ENCODE measurements around the gene IRF3. TPM values are rescaled to one million over a fixed set of nuclear protein-coding genes. Genes with fewer than 3 reads are reported as not detected.
"Not testable (repeated sequence)": the region's sequence is repeated elsewhere in the genome, so short reads cannot be mapped to it uniquely, and the experiment has no call there.

The IRF3 gene
- total RNA-seq, 2 donors from 2014 or later = 135 to 141 TPM

DNA sequence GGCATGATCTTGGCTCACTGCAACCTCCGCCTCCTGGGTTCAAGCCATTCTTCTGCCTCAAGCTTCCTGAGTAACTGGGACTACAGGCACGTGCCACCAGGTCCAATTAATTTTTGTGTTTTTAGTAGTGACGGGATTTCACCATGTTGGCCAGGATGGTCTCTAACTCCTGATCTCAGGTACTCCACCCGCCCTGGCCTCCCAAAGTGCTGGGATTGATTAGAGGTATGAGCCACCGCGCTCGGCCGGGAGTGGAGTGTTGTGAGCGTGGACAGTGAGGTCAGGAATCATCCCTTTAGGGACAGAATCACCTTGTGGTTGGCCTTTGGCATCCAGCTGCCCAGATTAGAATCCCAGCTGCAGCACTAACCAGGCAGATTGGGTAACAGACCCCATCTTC is 36.0 kb downstream of the IRF3 start:
- Mint-ChIP-seq H3K27me3 (ENCODE audit: low read depth) (no peaks in the 10 kb centered on the region), H3K27ac (no peak overlapping the region)

GRCh38 chr19:49626226-49626625 is 39.4 kb downstream of the IRF3 start:
- Mint-ChIP-seq H3K4me3 (no peak overlapping the region), H3K27ac (no peak overlapping the region), H3K9me3 (no peaks in the 10 kb centered on the region), H3K36me3 (ENCODE audit: insufficient read depth in 2 of 2) (peaks cover 0 to 14% of the 10 kb centered on the region in 2 donors), H3K4me1 (ENCODE audit: low read depth) (no peaks in the 10 kb centered on the region), H3K27me3 (ENCODE audit: low read depth) (no peaks in the 10 kb centered on the region)
- DNase-seq (no peak), ATAC-seq (replicated peaks in 1 of 2) (no peak)

More for the DNA sequence above, 36.0 kb downstream of the IRF3 start:
- no peaks in the 10 kb centered on the region for H3K4me1 Mint-ChIP-seq (ENCODE audit: low read depth)
- ATAC-seq (replicated peaks in 1 of 2) = no peak
- no peaks in the 10 kb centered on the region for H3K9me3 Mint-ChIP-seq
- DNase-seq = no peak
- H3K4me3 Mint-ChIP-seq = no peak overlapping the region
- peaks cover 0 to 11% of the 10 kb centered on the region in 2 donors for H3K36me3 Mint-ChIP-seq (ENCODE audit: insufficient read depth in 2 of 2)

GRCh38 chr19:49624967-49625910 is 40.4 kb downstream of the IRF3 start:
- Mint-ChIP-seq H3K27me3 (ENCODE audit: low read depth) (no peaks in the 10 kb centered on the region), H3K36me3 (ENCODE audit: insufficient read depth in 2 of 2) (peaks cover 0 to 14% of the 10 kb centered on the region in 2 donors), H3K9me3 (no peaks in the 10 kb centered on the region), H3K4me1 (ENCODE audit: low read depth) (no peaks in the 10 kb centered on the region), H3K27ac (no peak overlapping the region), H3K4me3 (no peak overlapping the region)
- ATAC-seq (replicated peaks in 1 of 2) (no peak), DNase-seq (no peak)

DNA sequence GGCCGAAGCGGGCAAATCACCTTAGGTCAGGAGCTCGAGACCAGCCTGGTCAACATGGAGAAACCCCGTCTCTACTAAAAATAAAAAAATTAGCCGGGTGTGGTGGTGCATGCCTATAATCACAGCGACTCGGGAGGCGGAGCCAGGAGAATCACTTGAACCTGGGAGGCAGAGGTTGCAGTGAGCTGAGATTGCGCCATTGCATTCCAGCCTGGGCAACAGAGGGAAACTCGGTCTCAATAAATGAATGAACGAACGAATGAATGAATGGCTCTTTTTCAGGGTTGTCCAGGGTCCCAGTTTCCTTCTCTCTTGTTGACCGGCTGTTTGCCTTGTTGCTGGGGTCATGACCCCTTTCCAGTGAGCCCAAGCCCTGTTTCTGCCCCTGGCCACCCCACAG is 47.8 kb downstream of the IRF3 start:
- DNase-seq; H3K9me3 Mint-ChIP-seq; H3K4me3 Mint-ChIP-seq; ATAC-seq (replicated peaks in 1 of 2); H3K27me3 Mint-ChIP-seq (ENCODE audit: low read depth); H3K27ac Mint-ChIP-seq: not testable (repeated sequence)
- Mint-ChIP-seq H3K4me1 (ENCODE audit: low read depth) (peaks cover 20% of the 10 kb centered on the region), H3K36me3 (ENCODE audit: insufficient read depth in 2 of 2) (peaks cover 11 to 29% of the 10 kb centered on the region in 2 donors)

GRCh38 chr19:49616945-49617344 is 48.7 kb downstream of the IRF3 start:
- H3K4me3 Mint-ChIP-seq = no peak overlapping the region
- H3K27me3 Mint-ChIP-seq (ENCODE audit: low read depth) = no peaks in the 10 kb centered on the region
- ATAC-seq (replicated peaks in 1 of 2) = no peak
- H3K27ac Mint-ChIP-seq = no peak overlapping the region
- no peaks in the 10 kb centered on the region for H3K9me3 Mint-ChIP-seq
- no peak for DNase-seq
- H3K4me1 Mint-ChIP-seq (ENCODE audit: low read depth) = peaks cover 20% of the 10 kb centered on the region
- peaks cover 11 to 27% of the 10 kb centered on the region in 2 donors for H3K36me3 Mint-ChIP-seq (ENCODE audit: insufficient read depth in 2 of 2)

DNA sequence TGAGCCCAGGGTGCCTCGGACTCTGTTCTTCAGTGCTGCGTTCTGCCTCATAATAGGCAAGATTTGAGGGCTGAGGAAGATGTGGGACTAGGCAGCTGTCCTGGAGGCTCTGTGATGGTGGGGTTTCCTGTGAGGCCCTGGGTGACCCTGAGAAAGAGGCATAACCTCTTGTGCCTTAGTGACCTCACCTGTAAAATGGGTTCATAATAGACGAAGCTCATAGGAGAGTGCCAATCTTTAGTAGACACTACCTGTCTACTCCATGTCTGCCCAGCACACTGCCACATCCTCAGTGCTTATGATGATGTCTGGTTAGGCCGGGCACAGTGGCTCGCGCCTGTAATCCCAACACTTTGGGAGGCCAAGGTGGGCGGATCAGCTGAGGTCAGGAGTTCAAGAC is 49.1 kb downstream of the IRF3 start:
- DNase-seq (no peak), ATAC-seq (replicated peaks in 1 of 2) (no peak)
- Mint-ChIP-seq H3K27me3 (ENCODE audit: low read depth) (no peaks in the 10 kb centered on the region), H3K27ac (no peak overlapping the region), H3K4me3 (no peak overlapping the region), H3K4me1 (ENCODE audit: low read depth) (peaks cover 20% of the 10 kb centered on the region), H3K9me3 (no peaks in the 10 kb centered on the region), H3K36me3 (ENCODE audit: insufficient read depth in 2 of 2) (peaks cover 11 to 26% of the 10 kb centered on the region in 2 donors)

DNA sequence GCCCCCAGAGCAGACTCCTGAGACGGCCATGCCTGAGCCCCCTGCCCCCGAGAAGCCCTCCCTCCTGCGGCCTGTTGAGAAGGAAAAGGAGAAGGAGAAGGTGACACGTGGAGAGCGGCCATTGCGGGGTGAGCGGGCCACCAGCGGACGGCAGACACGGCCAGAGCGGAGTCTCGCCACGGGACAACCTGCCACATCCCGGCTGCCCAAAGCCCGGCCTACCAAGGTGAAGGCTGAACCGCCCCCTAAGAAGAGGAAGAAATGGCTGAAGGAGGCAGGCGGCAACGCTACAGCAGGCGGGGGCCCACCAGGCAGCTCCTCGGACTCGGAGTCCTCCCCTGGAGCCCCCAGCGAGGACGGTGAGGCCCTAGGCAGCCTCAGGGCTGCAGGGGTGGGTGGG is 49.8 kb downstream of the IRF3 start:
- peaks cover 11 to 26% of the 10 kb centered on the region in 2 donors for H3K36me3 Mint-ChIP-seq (ENCODE audit: insufficient read depth in 2 of 2)
- H3K27me3 Mint-ChIP-seq (ENCODE audit: low read depth) = no peaks in the 10 kb centered on the region
- no peaks in the 10 kb centered on the region for H3K9me3 Mint-ChIP-seq

DNA sequence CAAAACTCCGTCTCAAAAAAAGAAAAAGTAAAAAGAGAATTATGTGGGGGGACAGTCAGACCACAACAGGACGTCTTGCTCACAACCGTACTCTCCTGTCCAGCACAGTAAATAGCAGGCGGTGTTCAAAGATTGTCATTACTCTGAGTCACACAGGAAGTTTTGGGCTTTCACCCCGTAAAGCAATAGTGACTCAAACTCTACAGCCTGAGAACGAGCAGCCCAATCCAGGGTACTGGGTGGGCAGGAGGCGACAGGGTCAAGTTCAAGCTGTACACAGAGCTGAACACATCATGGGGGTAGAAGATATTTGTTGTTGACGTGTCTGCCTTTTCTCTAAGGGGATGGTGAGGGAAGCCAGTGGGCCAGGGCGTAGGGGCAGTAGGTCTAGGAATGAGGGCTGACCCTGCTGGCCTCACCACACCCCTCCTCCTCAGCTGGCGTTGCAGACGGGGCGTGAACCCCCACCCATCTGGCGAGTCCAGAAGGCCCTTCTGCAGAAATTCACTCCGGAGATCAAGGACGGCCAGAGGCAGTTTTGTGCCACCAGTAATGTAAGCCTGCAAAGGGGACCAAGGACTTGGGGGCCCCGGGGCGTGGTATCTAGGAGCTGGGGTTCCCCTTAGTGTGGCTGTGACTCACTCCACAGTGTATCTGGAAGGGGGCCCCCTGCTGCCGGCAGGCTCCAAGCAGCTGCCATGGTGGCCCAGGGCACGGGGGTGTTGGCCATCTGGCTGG is 51.4 kb downstream of the IRF3 start:
- Mint-ChIP-seq H3K9me3 (no peaks in the 10 kb centered on the region), H3K27me3 (ENCODE audit: low read depth) (no peaks in the 10 kb centered on the region), H3K36me3 (ENCODE audit: insufficient read depth in 2 of 2) (peaks cover 11 to 28% of the 10 kb centered on the region in 2 donors), H3K4me1 (ENCODE audit: low read depth) (peaks cover 20% of the 10 kb centered on the region), H3K4me3 (peak overlapping the region; percentile 62 to 69), H3K27ac (peak overlapping the region; percentile 74)
- DNase-seq (peak; percentile 49 to 65), ATAC-seq (replicated peaks in 1 of 2) (peak; percentile 87 to 94)

More for the DNA sequence above, 49.8 kb downstream of the IRF3 start:
- no peak overlapping the region for H3K27ac Mint-ChIP-seq
- DNase-seq = no peak
- ATAC-seq (replicated peaks in 1 of 2) = no peak
- H3K4me3 Mint-ChIP-seq = no peak overlapping the region
- peaks cover 20% of the 10 kb centered on the region for H3K4me1 Mint-ChIP-seq (ENCODE audit: low read depth)

DNA sequence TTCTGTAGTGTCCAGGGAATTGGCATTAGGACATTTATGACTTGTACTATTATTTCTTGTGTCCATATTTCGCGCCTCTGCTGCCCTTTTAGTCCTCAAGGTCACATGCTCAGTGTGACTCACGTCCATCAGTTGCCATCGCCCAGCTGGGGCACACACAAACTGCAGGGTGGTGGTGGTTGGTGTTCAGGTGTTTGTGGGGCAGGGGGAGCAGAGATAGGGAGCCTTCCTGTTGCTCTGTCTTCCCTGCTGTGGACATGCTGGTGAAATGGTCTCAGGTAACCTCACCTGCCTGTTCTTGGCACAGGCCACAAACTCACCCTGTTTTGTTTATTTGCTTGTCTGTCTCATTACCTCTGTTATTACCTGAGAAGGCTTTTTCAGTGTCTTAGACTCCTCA is 52.3 kb downstream of the IRF3 start:
- H3K36me3 Mint-ChIP-seq (ENCODE audit: insufficient read depth in 2 of 2) = peaks cover 7 to 24% of the 10 kb centered on the region in 2 donors

More for the DNA sequence above, 52.3 kb downstream of the IRF3 start:
- DNase-seq (no peak), ATAC-seq (replicated peaks in 1 of 2) (no peak)
- H3K4me1 Mint-ChIP-seq (ENCODE audit: low read depth) = peaks cover 20% of the 10 kb centered on the region
- no peaks in the 10 kb centered on the region for H3K27me3 Mint-ChIP-seq (ENCODE audit: low read depth)
- H3K27ac Mint-ChIP-seq = peak overlapping the region; percentile 74
- H3K4me3 Mint-ChIP-seq = no peak overlapping the region
- no peaks in the 10 kb centered on the region for H3K9me3 Mint-ChIP-seq

Other genes with a start within 250 kb of the IRF3 start
- gene PTH2, start 242.4 kb downstream of the IRF3 start, total RNA-seq = not detected
- not detected for gene GFY, start 240.5 kb downstream of the IRF3 start, total RNA-seq
- under 1 TPM; 0.42 to 0.74 TPM for gene SLC17A7, start 224.3 kb downstream of the IRF3 start, total RNA-seq
- gene PIH1D1, start 214.0 kb downstream of the IRF3 start, total RNA-seq = 100 to 1,000 TPM; 128 to 132 TPM
- gene ALDH16A1, start 212.6 kb downstream of the IRF3 start, total RNA-seq = 10 to 100 TPM; 21.8 to 23.4 TPM
- 10 to 100 TPM; 69.7 to 76.3 TPM for gene FLT3LG, start 191.6 kb downstream of the IRF3 start, total RNA-seq
- 1,000 to 10,000 TPM; 4,603 to 5,026 TPM for gene RPL13A, start 178.2 kb downstream of the IRF3 start, total RNA-seq
- 1,000 to 10,000 TPM; 2,679 to 2,721 TPM for gene RPS11, start 169.4 kb downstream of the IRF3 start, total RNA-seq
- gene FCGRT, start 153.2 kb downstream of the IRF3 start, total RNA-seq = 10 to 100 TPM; 21.2 to 24.1 TPM
- 1 to 10 TPM; 3.2 to 4.3 TPM for gene RCN3, start 137.9 kb downstream of the IRF3 start, total RNA-seq
- 10 to 100 TPM; 66.0 to 72.7 TPM for gene NOSIP, start 85.3 kb downstream of the IRF3 start, total RNA-seq
- gene PRRG2, start 84.5 kb downstream of the IRF3 start, total RNA-seq = 1 to 10 TPM in 1 of 2 donors, under 1 TPM in 1; 0.88 to 1.1 TPM
- 10 to 100 TPM; 23.9 to 24.6 TPM for gene PRR12, start 74.7 kb downstream of the IRF3 start, total RNA-seq
- gene RRAS, start 25.7 kb downstream of the IRF3 start, total RNA-seq = 10 to 100 TPM; 11.3 to 13.5 TPM
- gene SCAF1, start 23.6 kb downstream of the IRF3 start, total RNA-seq = 10 to 100 TPM; 57.7 to 60.1 TPM
- 10 to 100 TPM; 80.3 to 82.6 TPM for gene BCL2L12, start 76 bp upstream of the IRF3 start, total RNA-seq
- 100 to 1,000 TPM; 201 to 251 TPM for gene PRMT1, start 11.4 kb upstream of the IRF3 start, total RNA-seq
- 1 to 10 TPM; 4.1 to 8.1 TPM for gene ADM5, start 23.7 kb upstream of the IRF3 start, total RNA-seq
- 1 to 10 TPM; 1.9 to 2.3 TPM for gene CPT1C, start 25.3 kb upstream of the IRF3 start, total RNA-seq
- gene TSKS, start 97.4 kb upstream of the IRF3 start, total RNA-seq = 1 to 10 TPM in 1 of 2 donors, under 1 TPM in 1; 0.19 to 2.4 TPM
- gene AP2A1, start 101.1 kb upstream of the IRF3 start, total RNA-seq = 10 to 100 TPM; 74.5 to 75.8 TPM
- 10 to 100 TPM; 24.7 to 37.3 TPM for gene FUZ, start 147.4 kb upstream of the IRF3 start, total RNA-seq
- gene MED25, start 152.4 kb upstream of the IRF3 start, total RNA-seq = 10 to 100 TPM; 47.0 to 50.2 TPM
- 10 to 100 TPM; 63.8 to 73.3 TPM for gene PTOV1, start 185.3 kb upstream of the IRF3 start, total RNA-seq
- gene PNKP, start 201.7 kb upstream of the IRF3 start, total RNA-seq = 10 to 100 TPM; 71.1 to 74.5 TPM
- gene AKT1S1, start 211.5 kb upstream of the IRF3 start, total RNA-seq = 10 to 100 TPM; 30.5 to 36.6 TPM
- 10 to 100 TPM; 47.9 to 53.9 TPM for gene TBC1D17, start 211.8 kb upstream of the IRF3 start, total RNA-seq
- 10 to 100 TPM; 16.7 to 42.3 TPM for gene IL4I1, start 231.0 kb upstream of the IRF3 start, total RNA-seq

Measured in activated T-cell treated with anti-CD3 and anti-CD28 coated beads, Interleukin-2, amount 50 U/mL, for 72 hours (primary cell).